Caco-2 (cell line): ENCODE measurements around the gene DNER. TPM values are rescaled to one million over a fixed set of nuclear protein-coding genes. Genes with fewer than 3 reads are reported as not detected.

Source experiments
- BruUV-seq: library from RNA; stranded (reverse); fragments of 400-500 nt; replicated peaks from 2 replicates; lab custom pipeline; 2021; lab: Mats Ljungman, UMichigan
- CTCF ChIA-PET: fragments of 300-600 bp; sonication (Branson Sonifier 250); formaldehyde crosslinking; loops from one replicate; lab custom pipeline; 2022; ENCODE audit warnings: antibody characterized with exemption; lab: Charles Lee
- POLR2A ChIA-PET: fragments of 300-600 bp; sonication (Branson Sonifier 250); formaldehyde crosslinking; loops from one replicate; lab custom pipeline; 2022; ENCODE audit warnings: antibody characterized with exemption; lab: Charles Lee
- DNase-seq, 2 experiments: peaks; one replicate each; pipeline versions ENCODE4 v3.0.0 to v3.0.0-alpha.2; 2020 to 2022
- H3K27me3 ChIP-seq: replicated peaks from 2 replicates; pipeline ENCODE4 v1.6.0; 2011; ENCODE audit warnings: low read length; ENCODE audit not compliant: control insufficient read depth, insufficient read depth
- H3K36me3 ChIP-seq: 2 replicates; pipeline ENCODE4 v1.5.1; 2011; ENCODE audit warnings: low read length; ENCODE audit not compliant: control insufficient read depth, insufficient read depth
- H3K4me1 ChIP-seq: fragments of 250-450 bp; sonication (Bioruptor Pico); 2 replicates; pipeline ENCODE4 v1.5.1; 2020; ENCODE audit warnings: mild to moderate bottlenecking
- H3K4me3 ChIP-seq: 2 replicates; pipeline ENCODE4 v1.5.1; 2011; ENCODE audit warnings: low read depth, mild to moderate bottlenecking, control low read depth, low read length
- H3K9me3 ChIP-seq: fragments of 250-450 bp; sonication (Bioruptor Pico); 2 replicates; pipeline ENCODE4 v1.5.1; 2020; ENCODE audit warnings: mild to moderate bottlenecking, moderate library complexity
- H3K27ac Mint-ChIP-seq: one replicate; pipeline ENCODE4 v1.8.0; 2022; ENCODE audit warnings: mixed read lengths; ENCODE audit not compliant: unreplicated experiment
- H3K27me3 Mint-ChIP-seq: one replicate; pipeline ENCODE4 v1.8.0; 2022; ENCODE audit warnings: mixed read lengths; ENCODE audit not compliant: insufficient read depth, unreplicated experiment
- H3K36me3 Mint-ChIP-seq: one replicate; pipeline ENCODE4 v1.8.0; 2022; ENCODE audit warnings: mild to moderate bottlenecking, mixed read lengths; ENCODE audit not compliant: insufficient read depth, unreplicated experiment
- H3K4me1 Mint-ChIP-seq: one replicate; pipeline ENCODE4 v1.8.0; 2022; ENCODE audit warnings: low read depth, mixed read lengths; ENCODE audit not compliant: unreplicated experiment
- H3K4me3 Mint-ChIP-seq: one replicate; pipeline ENCODE4 v1.8.0; 2022; ENCODE audit warnings: mild to moderate bottlenecking, moderate library complexity, mixed read lengths; ENCODE audit not compliant: unreplicated experiment
- H3K9me3 Mint-ChIP-seq: one replicate; pipeline ENCODE4 v1.8.0; 2022; ENCODE audit warnings: mixed read lengths; ENCODE audit not compliant: unreplicated experiment
- intact Hi-C: fragments of 100-400 bp; cut with micrococcal nuclease; formaldehyde crosslinking; loops from one replicate; pipeline ENCODE4 v1.10.0; 2022; ENCODE audit not compliant: unreplicated experiment
- total RNA-seq: library from RNA; stranded (reverse); gene quantifications from 2 replicates; pipeline ENCODE4 v1.2.3, GENCODE V29; 2022
- TF ChIP-seq, protein P1 (sequence below), 2 experiments: fragments of 200-600 bp in 1 of 2; IDR thresholded peaks; 1 replicate in 1 of 2; 2 replicates in 1 of 2; pipeline versions ENCODE4 v1.5.1 to v1.8.0; 2011 to 2022; ENCODE audit warnings: antibody characterized with exemption in 1 of 2, control low read depth in 1 of 2, inconsistent platforms in 1 of 2, low read depth in 1 of 2, low read length in 1 of 2, mild to moderate bottlenecking in 1 of 2, moderate library complexity in 1 of 2; ENCODE audit not compliant: insufficient read depth in 1 of 2, severe bottlenecking in 1 of 2, unreplicated experiment in 1 of 2

Gene DNER
- total RNA-seq, 1 experiment from 2014 or later = not detected

- CTCF ChIA-PET = no interaction called here
- TF ChIP-seq, protein P1, sequence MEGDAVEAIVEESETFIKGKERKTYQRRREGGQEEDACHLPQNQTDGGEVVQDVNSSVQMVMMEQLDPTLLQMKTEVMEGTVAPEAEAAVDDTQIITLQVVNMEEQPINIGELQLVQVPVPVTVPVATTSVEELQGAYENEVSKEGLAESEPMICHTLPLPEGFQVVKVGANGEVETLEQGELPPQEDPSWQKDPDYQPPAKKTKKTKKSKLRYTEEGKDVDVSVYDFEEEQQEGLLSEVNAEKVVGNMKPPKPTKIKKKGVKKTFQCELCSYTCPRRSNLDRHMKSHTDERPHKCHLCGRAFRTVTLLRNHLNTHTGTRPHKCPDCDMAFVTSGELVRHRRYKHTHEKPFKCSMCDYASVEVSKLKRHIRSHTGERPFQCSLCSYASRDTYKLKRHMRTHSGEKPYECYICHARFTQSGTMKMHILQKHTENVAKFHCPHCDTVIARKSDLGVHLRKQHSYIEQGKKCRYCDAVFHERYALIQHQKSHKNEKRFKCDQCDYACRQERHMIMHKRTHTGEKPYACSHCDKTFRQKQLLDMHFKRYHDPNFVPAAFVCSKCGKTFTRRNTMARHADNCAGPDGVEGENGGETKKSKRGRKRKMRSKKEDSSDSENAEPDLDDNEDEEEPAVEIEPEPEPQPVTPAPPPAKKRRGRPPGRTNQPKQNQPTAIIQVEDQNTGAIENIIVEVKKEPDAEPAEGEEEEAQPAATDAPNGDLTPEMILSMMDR (IDR thresholded peaks at IDR 0.05; ENCODE audit: insufficient read depth in 1 of 2, low read depth in 1 of 2, low read length in 1 of 2, severe bottlenecking in 1 of 2, unreplicated experiment in 1 of 2) = no peak
- Mint-ChIP-seq H3K4me3 (no peak overlapping the region), H3K27ac (no peak overlapping the region), H3K27me3 (no peaks in the 10 kb centered on the region), H3K9me3 (no peaks in the 10 kb centered on the region), H3K36me3 (no peaks in the 10 kb centered on the region), H3K4me1 (peaks cover 17% of the 10 kb centered on the region)
- 0 out of 2 replicates have a peak, but pooled peaks cover 7% of the 10 kb centered on the region for H3K4me1 ChIP-seq
- H3K27me3 ChIP-seq = no peaks in the 10 kb centered on the region
- intact Hi-C loops = no loop called here
- no peaks in the 10 kb centered on the region for H3K9me3 ChIP-seq
- POLR2A ChIA-PET = no interaction called here
- no peaks in the 10 kb centered on the region for H3K36me3 ChIP-seq
- DNase-seq = no peak
- no TSS peak for BruUV-seq
- H3K4me3 ChIP-seq = no peak overlapping the region
Measured at GRCh38 chr2:229731363-229731762, 17.0 kb upstream of the DNER start.

DNA sequence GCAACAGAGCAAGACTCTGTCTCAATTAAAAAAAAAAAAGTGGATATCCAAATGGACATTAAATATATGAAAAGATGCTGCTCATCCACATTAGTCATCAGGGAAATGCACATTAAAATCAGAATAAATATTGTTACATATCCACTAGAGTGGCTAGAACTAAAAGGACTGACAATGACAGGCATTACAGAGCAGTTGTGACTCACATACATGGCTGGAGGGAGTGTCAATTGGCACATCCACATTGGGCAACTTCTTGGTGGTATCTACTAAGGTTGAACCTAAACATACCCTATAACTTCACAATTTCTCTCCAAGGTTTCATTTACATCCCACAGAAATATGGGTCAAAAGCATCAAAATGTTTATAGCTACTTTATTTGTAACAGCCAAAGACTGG lies 14.0 kb upstream of the DNER start:
- no peaks in the 10 kb centered on the region for H3K9me3 Mint-ChIP-seq

DNA sequence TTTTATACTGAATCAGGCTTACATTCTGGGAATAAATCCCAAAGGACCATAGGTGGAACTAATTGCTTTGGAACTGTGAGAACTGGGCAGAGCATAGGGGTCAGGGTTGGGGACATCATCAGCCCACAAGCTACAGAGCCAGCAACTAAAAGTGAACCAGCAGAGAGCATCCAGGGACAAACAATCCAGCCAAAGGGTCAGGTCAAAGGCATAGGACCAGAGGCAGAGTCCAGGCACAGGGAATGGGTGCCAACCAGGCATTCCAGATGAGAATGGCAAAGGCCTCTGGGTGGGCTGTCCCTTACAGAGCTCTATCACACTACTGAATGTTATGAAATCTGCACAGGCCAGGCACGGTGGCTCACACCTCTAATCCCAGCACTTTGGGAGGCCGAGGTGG lies 12.3 kb upstream of the DNER start:
- BruUV-seq = no TSS peak
- no peak for DNase-seq
- ChIA-PET CTCF (interaction anchor here (0.9 kb wide), 1 partner anchor 14 kb away, joined by 3 read pairs; no protein-coding TSS in a partner anchor), POLR2A (no interaction called here)
- Histone ChIP-seq H3K4me1 (no peaks in the 10 kb centered on the region), H3K9me3 (no peaks in the 10 kb centered on the region), H3K27me3 (no peaks in the 10 kb centered on the region), H3K4me3 (no peak overlapping the region), H3K36me3 (no peaks in the 10 kb centered on the region)
- H3K36me3 Mint-ChIP-seq = no peaks in the 10 kb centered on the region
- intact Hi-C loops = no loop called here
- H3K4me1 Mint-ChIP-seq = no peaks in the 10 kb centered on the region
- H3K4me3 Mint-ChIP-seq = no peak overlapping the region
- H3K27ac Mint-ChIP-seq = no peak overlapping the region
- TF ChIP-seq, protein P1 (IDR thresholded peaks at IDR 0.05; ENCODE audit: insufficient read depth in 1 of 2, low read depth in 1 of 2, low read length in 1 of 2, severe bottlenecking in 1 of 2, unreplicated experiment in 1 of 2) = no peak
- no peaks in the 10 kb centered on the region for H3K9me3 Mint-ChIP-seq
- H3K27me3 Mint-ChIP-seq = peaks cover 5% of the 10 kb centered on the region

More for the DNA sequence above, 14.0 kb upstream of the DNER start:
- Histone ChIP-seq H3K36me3 (no peaks in the 10 kb centered on the region), H3K9me3 (no peaks in the 10 kb centered on the region), H3K4me1 (0 out of 2 replicates have a peak, but pooled peaks cover 2% of the 10 kb centered on the region), H3K27me3 (no peaks in the 10 kb centered on the region), H3K4me3 (no peak overlapping the region)
- no peak overlapping the region for H3K4me3 Mint-ChIP-seq
- H3K27ac Mint-ChIP-seq = no peak overlapping the region
- peaks cover 5% of the 10 kb centered on the region for H3K27me3 Mint-ChIP-seq
- intact Hi-C loops = no loop called here
- no peak for DNase-seq
- CTCF ChIA-PET = no interaction called here
- TF ChIP-seq, protein P1 (IDR thresholded peaks at IDR 0.05; ENCODE audit: insufficient read depth in 1 of 2, low read depth in 1 of 2, low read length in 1 of 2, severe bottlenecking in 1 of 2, unreplicated experiment in 1 of 2) = no peak
- no TSS peak for BruUV-seq
- no peaks in the 10 kb centered on the region for H3K36me3 Mint-ChIP-seq
- peaks cover 7% of the 10 kb centered on the region for H3K4me1 Mint-ChIP-seq
- POLR2A ChIA-PET = no interaction called here
